Neural cell (in vitro differentiated cells): Measurements from ENCODE around the gene ERG28.
"Not testable (repeated sequence)": the region's sequence is repeated elsewhere in the genome, so short reads cannot be mapped to it uniquely, and the experiment has no call there.

ENCODE experiments used
- EP300 ChIP-seq: fragments of 450-650 bp; conservative IDR thresholded peaks from 2 replicates; pipeline ENCODE4 v1.6.1; 2014; ENCODE audit warnings: antibody characterized with exemption, mild to moderate bottlenecking, moderate library complexity; ENCODE audit not compliant: poor library complexity, severe bottlenecking
- EZH2 ChIP-seq: fragments of 200-600, 300-800 bp; shearing (Covaris generic), sonication (generic); IDR thresholded peaks from 2 replicates; pipeline ENCODE4 v1.6.1; 2014; ENCODE audit warnings: antibody characterized with exemption, low read length, borderline replicate concordance, mild to moderate bottlenecking; ENCODE audit not compliant: insufficient read depth, poor library complexity, severe bottlenecking
- MXI1 ChIP-seq: fragments of 450-650 bp; conservative IDR thresholded peaks from 2 replicates; pipeline ENCODE4 v1.6.1; 2014; ENCODE audit warnings: antibody characterized with exemption, mild to moderate bottlenecking; ENCODE audit not compliant: poor library complexity, severe bottlenecking
- POLR2AphosphoS5 ChIP-seq: IDR thresholded peaks from 2 replicates; pipeline ENCODE4 v1.6.1; 2012
- REST ChIP-seq: IDR thresholded peaks from 2 replicates; pipeline ENCODE4 v1.6.1; 2012; ENCODE audit warnings: borderline replicate concordance
- SMC3 ChIP-seq: fragments of 450-650 bp; conservative IDR thresholded peaks from 2 replicates; pipeline ENCODE4 v1.6.1; 2014; ENCODE audit warnings: antibody characterized with exemption, mild to moderate bottlenecking, moderate library complexity; ENCODE audit not compliant: poor library complexity
- TAF1 ChIP-seq: IDR thresholded peaks from 2 replicates; pipeline ENCODE4 v1.6.1; 2012; ENCODE audit warnings: low read depth
- TF ChIP-seq, protein P1 (sequence below): fragments of 450-650 bp; IDR thresholded peaks from 2 replicates; pipeline ENCODE4 v1.5.1; 2014; ENCODE audit warnings: antibody characterized with exemption, mild to moderate bottlenecking, moderate library complexity; ENCODE audit not compliant: poor library complexity, severe bottlenecking

DNA sequence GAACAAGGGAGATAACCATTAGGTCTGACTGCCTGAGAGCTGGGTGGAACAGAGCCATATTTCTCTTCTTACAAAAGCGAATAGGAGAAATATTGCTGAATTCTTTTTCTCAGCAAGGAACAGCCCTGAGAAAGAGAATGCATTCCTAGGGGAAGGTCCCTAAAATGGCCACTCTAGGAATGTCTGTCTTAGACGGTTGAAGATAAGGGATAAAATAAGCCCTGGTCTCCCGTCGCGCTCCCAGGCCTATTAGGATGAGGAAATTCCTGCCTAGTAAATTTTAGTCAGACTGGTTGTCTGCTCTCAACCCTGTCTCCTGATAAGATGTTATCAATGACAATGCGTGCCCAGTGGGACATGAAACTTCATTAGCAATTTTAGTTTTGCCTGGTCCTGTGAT lies 34.3 kb upstream of the ERG28 start:
- TF ChIP-seq, protein P1, sequence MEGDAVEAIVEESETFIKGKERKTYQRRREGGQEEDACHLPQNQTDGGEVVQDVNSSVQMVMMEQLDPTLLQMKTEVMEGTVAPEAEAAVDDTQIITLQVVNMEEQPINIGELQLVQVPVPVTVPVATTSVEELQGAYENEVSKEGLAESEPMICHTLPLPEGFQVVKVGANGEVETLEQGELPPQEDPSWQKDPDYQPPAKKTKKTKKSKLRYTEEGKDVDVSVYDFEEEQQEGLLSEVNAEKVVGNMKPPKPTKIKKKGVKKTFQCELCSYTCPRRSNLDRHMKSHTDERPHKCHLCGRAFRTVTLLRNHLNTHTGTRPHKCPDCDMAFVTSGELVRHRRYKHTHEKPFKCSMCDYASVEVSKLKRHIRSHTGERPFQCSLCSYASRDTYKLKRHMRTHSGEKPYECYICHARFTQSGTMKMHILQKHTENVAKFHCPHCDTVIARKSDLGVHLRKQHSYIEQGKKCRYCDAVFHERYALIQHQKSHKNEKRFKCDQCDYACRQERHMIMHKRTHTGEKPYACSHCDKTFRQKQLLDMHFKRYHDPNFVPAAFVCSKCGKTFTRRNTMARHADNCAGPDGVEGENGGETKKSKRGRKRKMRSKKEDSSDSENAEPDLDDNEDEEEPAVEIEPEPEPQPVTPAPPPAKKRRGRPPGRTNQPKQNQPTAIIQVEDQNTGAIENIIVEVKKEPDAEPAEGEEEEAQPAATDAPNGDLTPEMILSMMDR: not testable (repeated sequence)
- not testable (repeated sequence) for TF ChIP-seq EZH2, EP300, REST, POLR2AphosphoS5, SMC3, TAF1, MXI1
